ENCODE results near the gene HOXB8. TPM values are rescaled to one million over a fixed set of nuclear protein-coding genes. Genes with fewer than 3 reads are reported as not detected.

Gene HOXB8
- total RNA-seq, 4 donors from 2014 or later = 1.8 to 21.3 (median 8.9) TPM

DNA sequence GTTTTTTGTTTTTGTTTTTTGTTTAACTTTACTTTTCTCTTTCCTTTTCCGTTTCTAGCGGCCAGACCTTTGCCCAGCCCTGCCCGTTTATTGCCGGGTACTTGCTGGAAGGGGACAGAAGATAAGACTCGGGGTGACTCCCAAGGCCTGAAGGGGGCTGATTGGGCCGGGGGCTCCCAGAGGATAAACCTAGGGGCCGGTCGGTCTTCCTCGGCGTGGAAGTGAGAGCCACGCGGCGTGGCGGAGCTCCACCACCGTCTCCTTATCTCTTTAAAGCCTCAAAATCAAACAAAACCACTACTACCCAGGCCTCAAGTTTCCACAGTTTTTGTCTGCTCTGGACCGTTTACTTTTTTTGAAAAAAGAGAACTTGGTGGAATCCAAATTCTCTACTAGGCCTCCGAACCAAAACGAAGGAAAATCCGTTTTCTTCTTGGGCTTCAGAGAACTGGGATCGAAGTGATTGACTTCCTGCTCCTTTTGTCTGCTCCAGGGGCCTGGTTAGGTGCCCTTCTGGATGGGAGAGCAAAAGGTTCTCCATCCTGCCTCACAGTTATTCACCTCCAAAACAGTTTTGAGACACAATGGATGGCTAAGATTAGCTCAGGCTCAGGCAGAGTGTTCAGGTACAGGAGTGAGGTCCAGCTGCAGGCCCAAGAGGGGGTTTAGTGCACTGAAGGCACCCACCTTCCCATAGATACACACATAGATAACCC, 19.6 kb upstream of the HOXB8 start:
- H3K27me3 ChIP-seq = peaks cover 97% of the 10 kb centered on the region
- in situ Hi-C loops (cut with MboI; ENCODE audit: low pct_ligation_motif_present in 1 of 4, low pct_unique_long_range_greater_than_20kb in 1 of 4, low sequenced_read_pairs in 3 of 4) (no loop called here), intact Hi-C loops (cut with DNase I; ENCODE audit: low total_unique reads) (no loop called here)
- WGBS, 2 donors (ENCODE audit: low coverage in 1 of 2) = 31 to 52% methylated on average over 7 to 20 of the region's 20 CpGs
- peak overlapping the region in 1 of 4 donors; percentile 39 for H3K4me3 ChIP-seq
- H3K4me1 ChIP-seq = peaks cover 0 to 69% (median 61%) of the 10 kb centered on the region in 4 donors
- no peaks in the 10 kb centered on the region for H3K9me3 ChIP-seq
- DNase-seq = peak; percentile 84
- H3K27ac ChIP-seq = peak overlapping the region; percentile 83 to 93 (median 88)
- no peaks in the 10 kb centered on the region for H3K36me3 ChIP-seq
- TF ChIP-seq POLR2A (IDR thresholded peaks at IDR 0.05) (no peak), POLR2AphosphoS5 (IDR thresholded peaks at IDR 0.05) (peak in 2 of 3 donors; percentile 9 to 12), EP300 (IDR thresholded peaks at IDR 0.05; ENCODE audit: low read depth) (no peak)
- TF ChIP-seq, protein P1, sequence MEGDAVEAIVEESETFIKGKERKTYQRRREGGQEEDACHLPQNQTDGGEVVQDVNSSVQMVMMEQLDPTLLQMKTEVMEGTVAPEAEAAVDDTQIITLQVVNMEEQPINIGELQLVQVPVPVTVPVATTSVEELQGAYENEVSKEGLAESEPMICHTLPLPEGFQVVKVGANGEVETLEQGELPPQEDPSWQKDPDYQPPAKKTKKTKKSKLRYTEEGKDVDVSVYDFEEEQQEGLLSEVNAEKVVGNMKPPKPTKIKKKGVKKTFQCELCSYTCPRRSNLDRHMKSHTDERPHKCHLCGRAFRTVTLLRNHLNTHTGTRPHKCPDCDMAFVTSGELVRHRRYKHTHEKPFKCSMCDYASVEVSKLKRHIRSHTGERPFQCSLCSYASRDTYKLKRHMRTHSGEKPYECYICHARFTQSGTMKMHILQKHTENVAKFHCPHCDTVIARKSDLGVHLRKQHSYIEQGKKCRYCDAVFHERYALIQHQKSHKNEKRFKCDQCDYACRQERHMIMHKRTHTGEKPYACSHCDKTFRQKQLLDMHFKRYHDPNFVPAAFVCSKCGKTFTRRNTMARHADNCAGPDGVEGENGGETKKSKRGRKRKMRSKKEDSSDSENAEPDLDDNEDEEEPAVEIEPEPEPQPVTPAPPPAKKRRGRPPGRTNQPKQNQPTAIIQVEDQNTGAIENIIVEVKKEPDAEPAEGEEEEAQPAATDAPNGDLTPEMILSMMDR (IDR thresholded peaks at IDR 0.05) = peak in 1 of 5 experiments; percentile 22

DNA sequence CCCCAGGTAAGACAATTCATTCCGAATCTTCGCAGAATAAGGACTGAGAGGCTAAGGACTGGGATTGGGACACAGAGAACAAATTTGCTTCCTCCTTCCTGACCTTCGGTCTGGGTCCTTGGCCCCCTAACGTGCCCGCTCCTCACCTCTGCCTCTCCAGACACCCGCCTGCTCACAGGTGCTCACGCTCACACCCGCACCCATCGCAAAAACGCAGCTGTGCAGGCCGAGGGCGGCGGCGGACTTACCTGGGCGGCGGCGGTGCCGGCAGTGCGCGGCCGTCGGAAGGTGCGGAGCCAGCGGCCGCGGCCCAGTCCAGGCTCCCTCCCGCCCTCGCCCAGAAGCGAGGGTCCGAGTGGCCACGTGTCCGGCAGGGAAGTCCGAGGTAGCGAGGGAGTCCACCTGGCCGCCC, 18.2 kb upstream of the HOXB8 start:
- TF ChIP-seq POLR2AphosphoS5 (IDR thresholded peaks at IDR 0.05) = peak in 2 of 3 donors; percentile 28 to 54
- peak; percentile 38 for TF ChIP-seq POLR2A (IDR thresholded peaks at IDR 0.05)
- TF ChIP-seq, protein P1 (IDR thresholded peaks at IDR 0.05) = no peak
- TF ChIP-seq EP300 (IDR thresholded peaks at IDR 0.05; ENCODE audit: low read depth) = no peak
- Histone ChIP-seq H3K27ac (peak overlapping the region; percentile 83 to 93 (median 88)), H3K9me3 (no peaks in the 10 kb centered on the region), H3K27me3 (peaks cover 99% of the 10 kb centered on the region), H3K36me3 (no peaks in the 10 kb centered on the region), H3K4me1 (peaks cover 0 to 78% (median 63%) of the 10 kb centered on the region in 4 donors), H3K4me3 (peak overlapping the region in 3 of 4 donors; percentile 17 to 39 (median 27))
- 26 to 80% methylated on average over 1 to 32 of the region's 35 CpGs for WGBS, 2 donors (ENCODE audit: low coverage in 1 of 2)
- in situ Hi-C loops (cut with MboI; ENCODE audit: low pct_ligation_motif_present in 1 of 4, low pct_unique_long_range_greater_than_20kb in 1 of 4, low sequenced_read_pairs in 3 of 4) (no loop called here), intact Hi-C loops (cut with DNase I; ENCODE audit: low total_unique reads) (no loop called here)
- no peak for DNase-seq

DNA sequence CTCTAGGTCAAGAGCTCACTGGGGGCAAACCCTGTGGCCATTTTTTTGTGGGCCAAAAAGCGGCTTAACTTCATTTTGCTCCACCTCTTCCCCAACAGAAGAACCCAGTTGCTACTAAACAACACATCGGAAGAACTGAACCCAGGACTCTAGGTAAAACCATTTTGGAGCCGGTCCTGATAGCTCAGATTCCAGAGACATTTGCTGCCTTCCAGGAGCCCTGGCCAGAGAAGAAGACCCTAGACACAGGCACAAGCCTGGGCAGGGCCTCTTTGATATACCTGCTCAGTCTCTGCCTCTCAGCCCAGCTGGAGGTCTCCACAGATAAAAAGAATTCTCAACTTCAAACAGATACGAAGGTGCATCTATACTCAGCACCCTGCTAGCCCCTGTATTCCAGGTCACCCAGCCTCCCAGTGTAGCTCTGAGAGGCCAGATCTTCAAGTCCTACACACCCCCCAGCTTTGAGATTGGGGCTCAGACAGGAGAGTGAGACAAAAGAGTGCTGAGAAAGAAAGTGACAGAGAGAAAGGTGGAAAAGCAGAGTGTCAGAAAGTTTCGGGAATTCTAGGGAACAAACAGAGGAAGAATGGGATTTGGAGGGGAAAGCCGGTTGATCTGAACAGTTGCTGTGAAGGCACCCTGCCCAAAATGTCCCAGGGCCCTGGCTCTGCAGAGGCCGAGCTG, 17.6 kb upstream of the HOXB8 start:
- peaks cover 99% of the 10 kb centered on the region for H3K27me3 ChIP-seq
- H3K36me3 ChIP-seq = no peaks in the 10 kb centered on the region
- in situ Hi-C loops (cut with MboI; ENCODE audit: low pct_ligation_motif_present in 1 of 4, low pct_unique_long_range_greater_than_20kb in 1 of 4, low sequenced_read_pairs in 3 of 4) = no loop called here
- peak overlapping the region in 3 of 4 donors; percentile 17 to 39 (median 27) for H3K4me3 ChIP-seq
- no peak for DNase-seq
- H3K27ac ChIP-seq = peak overlapping the region; percentile 83 to 93 (median 88)
- intact Hi-C loops (cut with DNase I; ENCODE audit: low total_unique reads) = no loop called here
- H3K9me3 ChIP-seq = no peaks in the 10 kb centered on the region
- WGBS, 2 donors (ENCODE audit: low coverage in 1 of 2) = 41 to 45% methylated on average over 3 to 7 of the region's 7 CpGs
- peaks cover 0 to 84% (median 66%) of the 10 kb centered on the region in 4 donors for H3K4me1 ChIP-seq
- TF ChIP-seq EP300 (IDR thresholded peaks at IDR 0.05; ENCODE audit: low read depth) = no peak
- no peak for TF ChIP-seq POLR2A (IDR thresholded peaks at IDR 0.05)
- TF ChIP-seq, protein P1 (IDR thresholded peaks at IDR 0.05) = no peak
- no peak for TF ChIP-seq POLR2AphosphoS5 (IDR thresholded peaks at IDR 0.05)
